AG08395 (cell line): ENCODE data around the gene GREB1L.
"Not testable (repeated sequence)": the region's sequence is repeated elsewhere in the genome, so short reads cannot be mapped to it uniquely, and the experiment has no call there.

Experiments used
- DNase-seq: peaks from one replicate; pipeline ENCODE4 v3.0.0; 2012; ENCODE audit warnings: mixed read lengths, low spot score

Gene GREB1L

GRCh38 chr18:21242141-21242779, at the start of gene GREB1L:
Gene GREB1L (plus strand): TSS chr18:21242232. CDS start chr18:21383519, 141,287 bp downstream.
- DNase-seq, result peak; percentile 83

DNA sequence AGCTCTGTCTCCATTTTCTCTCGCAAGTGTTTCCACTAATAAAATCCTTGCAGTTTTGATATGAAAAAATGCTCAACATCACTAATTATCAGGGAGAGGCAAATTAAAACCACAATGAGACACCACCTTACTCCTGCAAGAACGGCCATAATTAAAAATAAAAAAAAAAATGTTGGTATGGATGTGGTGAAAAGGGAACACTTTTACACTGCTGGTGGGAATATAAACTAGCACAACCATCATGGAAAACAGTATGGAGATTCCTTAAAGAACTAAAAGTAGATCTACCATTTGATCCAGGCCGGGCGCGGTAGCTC, 49.8 kb upstream of the GREB1L start:
- DNase-seq, result no peak

GRCh38 chr18:21194871-21195771, 46.9 kb upstream of the GREB1L start:
- DNase-seq, result peak; percentile 45

DNA sequence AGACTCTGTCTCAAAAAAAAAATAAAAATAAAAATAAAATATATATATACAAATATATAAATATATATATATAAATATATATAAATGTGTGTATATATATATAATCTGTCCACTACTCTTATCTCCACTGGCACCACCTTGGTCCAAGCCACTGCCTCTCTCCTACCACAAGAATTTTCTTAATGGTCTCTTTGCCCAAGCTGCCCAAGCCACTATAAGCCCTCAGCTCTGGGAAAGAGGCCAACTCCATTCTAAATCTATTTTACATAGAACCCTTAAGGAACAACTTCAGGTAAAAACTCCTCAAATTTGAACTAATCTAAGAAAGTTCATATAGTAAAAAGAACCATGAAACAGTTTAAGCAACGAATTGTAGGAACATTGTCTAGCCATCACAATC, 45.6 kb upstream of the GREB1L start:
- DNase-seq, result no peak

- DNase-seq, result no peak
Observed at GRCh38 chr18:21203126-21203525, 38.9 kb upstream of the GREB1L start.

DNA sequence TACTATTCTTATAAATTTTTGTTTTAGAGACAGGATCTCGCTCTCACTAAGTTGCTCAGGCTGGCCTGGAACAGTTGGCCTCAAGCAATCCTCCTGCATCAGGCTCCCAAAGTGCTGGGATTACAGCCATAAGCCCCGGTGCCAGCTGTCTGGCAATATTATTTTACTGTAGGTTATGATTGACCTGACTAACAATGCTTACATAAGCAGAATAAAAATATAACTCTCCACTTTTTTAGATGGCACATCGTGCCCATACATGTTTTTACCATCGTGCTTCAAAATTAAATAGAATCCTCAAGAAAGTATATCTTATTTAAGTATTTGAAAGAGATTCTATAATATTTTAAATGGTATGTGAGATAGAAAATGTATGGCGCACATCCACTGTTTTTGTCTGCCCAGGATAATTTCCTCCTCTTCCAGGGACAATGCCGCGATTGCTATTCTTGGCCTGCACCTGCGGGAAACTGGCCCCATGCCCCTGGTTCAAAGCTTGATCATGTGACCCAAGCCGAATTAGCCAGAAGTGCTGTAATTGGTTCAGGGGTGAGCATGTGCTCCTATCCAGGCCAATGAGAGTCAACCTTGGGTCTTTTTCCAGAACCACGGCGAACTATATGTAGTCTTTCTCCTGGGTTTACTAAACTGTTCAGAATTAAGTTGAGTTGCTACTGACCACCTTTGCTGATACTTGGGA, 38.3 kb upstream of the GREB1L start:
- DNase-seq, result no peak

- no peak for DNase-seq
Observed at GRCh38 chr18:21205695-21206094, 36.3 kb upstream of the GREB1L start.

GRCh38 chr18:21210278-21210677, 31.8 kb upstream of the GREB1L start:
- DNase-seq, result no peak

DNA sequence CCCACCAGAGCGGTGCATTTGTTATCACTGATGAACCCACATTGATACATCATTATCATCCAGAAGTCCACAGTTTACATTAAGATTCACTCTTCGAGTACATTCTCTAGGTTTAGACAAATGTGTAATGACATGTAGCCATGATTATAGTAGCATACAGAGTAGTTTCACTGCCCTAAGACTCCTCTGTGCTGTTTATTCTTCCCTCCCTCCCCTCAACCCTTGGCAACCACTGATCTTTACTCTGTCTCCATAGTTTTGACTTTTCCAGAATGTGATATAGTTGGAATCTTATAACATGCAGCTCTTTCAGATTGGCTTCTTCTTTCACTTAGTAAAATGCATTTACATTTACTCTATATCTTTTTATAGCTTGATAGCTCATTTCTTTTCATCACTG, 31.2 kb upstream of the GREB1L start:
- DNase-seq, result no peak

DNA sequence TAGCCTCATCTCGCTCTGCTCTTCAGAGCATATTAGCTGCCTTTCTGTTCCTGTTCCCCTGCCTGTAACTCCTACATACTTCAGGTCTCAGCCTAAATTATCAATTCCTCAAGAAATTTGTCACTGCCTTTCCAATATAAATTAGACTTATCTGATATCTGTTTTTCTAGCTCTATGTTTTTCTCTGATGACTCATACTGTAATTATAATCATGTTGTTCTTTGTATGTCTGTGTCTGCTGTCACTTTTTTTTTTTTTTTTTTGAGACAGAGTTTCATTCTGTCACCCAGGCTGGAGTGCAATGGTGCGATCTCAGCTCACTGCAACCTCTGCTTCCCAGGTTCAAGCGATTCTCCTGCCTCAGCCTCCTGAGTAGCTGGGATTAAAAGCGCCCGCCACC, 27.6 kb upstream of the GREB1L start:
- not testable (repeated sequence) for DNase-seq

DNA sequence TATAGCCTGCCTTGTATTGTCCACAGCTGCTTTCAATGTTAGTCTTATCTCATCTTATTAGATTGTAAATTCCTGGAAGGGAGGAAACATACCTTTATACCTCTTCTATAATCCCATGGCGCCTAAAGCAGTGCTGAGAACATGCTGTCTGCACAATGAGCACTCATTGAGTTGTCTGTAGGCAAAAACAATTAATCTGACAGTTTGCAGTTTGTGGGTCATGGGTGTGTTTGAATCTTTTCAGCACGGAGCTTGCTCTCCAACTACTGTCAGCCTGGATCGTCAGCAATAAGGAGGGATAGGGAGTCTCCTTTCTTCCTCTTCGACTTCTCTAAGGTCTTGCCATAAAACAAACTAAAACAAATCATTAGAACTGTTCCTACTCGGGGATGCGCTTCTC, 26.5 kb upstream of the GREB1L start:
- DNase-seq, result no peak

GRCh38 chr18:21218862-21219261, 23.2 kb upstream of the GREB1L start:
- DNase-seq, result no peak

DNA sequence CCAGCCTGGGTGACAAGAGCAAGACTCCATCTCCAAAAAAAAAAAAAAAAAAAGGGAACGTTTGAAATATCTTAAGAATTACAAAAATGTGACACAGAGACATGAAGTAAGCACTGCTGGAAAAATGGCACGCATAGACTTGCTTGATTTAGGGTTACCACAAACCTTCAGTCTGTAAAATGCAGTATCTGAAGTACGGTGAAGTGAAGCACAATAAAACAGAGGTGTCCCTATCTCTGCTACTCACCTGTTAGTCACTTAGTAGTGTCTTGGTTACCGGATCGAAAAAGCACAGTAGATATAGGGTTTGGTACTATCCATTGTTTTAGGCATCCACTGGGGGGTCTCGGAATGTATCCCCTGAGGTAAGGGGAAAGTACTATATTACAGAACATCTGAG, 11.6 kb upstream of the GREB1L start:
- DNase-seq, result peak; percentile 29

GRCh38 chr18:21241301-21242048, 557 bp upstream of the GREB1L start:
- DNase-seq, result peak; percentile 40

- DNase-seq, result peak; percentile 18
Observed at GRCh38 chr18:21242780-21243401, 859 bp downstream of the GREB1L start.

- no peak for DNase-seq
Observed at GRCh38 chr18:21254576-21254975, 12.5 kb downstream of the GREB1L start.

GRCh38 chr18:21255211-21255610, 13.2 kb downstream of the GREB1L start:
- no peak for DNase-seq

DNA sequence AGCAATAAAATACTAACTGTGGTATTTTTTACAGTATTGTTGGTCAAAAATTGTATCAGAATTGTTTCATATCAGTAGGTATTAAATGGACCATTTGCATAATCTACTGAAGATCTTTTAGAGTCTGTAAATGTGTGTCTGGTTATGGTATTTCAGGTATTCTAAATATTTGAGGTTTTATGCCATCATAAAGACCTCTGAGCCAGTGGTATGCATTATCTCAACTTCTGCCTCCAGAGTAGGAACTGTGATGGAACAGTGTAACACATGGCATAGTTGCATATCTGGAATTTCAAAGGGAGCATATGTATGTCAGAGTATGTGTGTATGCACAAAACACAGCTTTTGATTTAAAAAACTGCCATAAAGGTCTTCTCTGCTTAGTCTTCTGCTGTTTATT, 15.4 kb downstream of the GREB1L start:
- peak; percentile 52 for DNase-seq

DNA sequence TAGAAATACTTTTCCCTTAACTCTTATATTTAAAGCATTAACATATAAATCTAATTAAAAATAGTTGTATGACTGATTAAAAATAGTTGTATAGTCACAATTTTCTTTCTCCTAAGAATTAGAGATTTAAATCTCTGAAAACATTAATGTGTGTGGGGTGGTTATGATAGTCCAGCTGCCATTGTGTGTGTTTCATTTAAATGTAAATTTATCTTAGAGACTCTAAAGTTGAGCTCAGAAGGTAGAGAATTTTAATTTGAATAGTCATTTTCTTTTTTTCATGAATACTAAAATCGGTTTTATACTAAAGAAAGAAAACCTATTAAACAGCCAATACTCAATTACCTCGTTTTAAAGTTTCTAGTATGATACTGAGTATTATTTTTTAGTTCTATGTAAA, 18.6 kb downstream of the GREB1L start:
- no peak for DNase-seq

GRCh38 chr18:21261352-21261751, 19.3 kb downstream of the GREB1L start:
- DNase-seq, result no peak

- DNase-seq, result no peak
Observed at GRCh38 chr18:21262244-21262643, 20.2 kb downstream of the GREB1L start.

GRCh38 chr18:21262979-21263378, 20.9 kb downstream of the GREB1L start:
- no peak for DNase-seq
